Stimulated activated CD8-positive, alpha-beta memory T cell treated with anti-CD3 and anti-CD28 coated beads, Interleukin-15, amount 100 ng/mL, for 4 hours (primary cell): ENCODE measurements around the gene PEX5.
"Not testable (repeated sequence)": the region's sequence is repeated elsewhere in the genome, so short reads cannot be mapped to it uniquely, and the experiment has no call there.

ENCODE experiments used
- DNase-seq, 2 donors: peaks; one replicate each; pipeline ENCODE4 v3.0.0-alpha.2; 2020; ENCODE audit warnings: low read depth in 2 of 2

PEX5 gene

GRCh38 chr12:7160183-7160582, 29.3 kb upstream of the PEX5 start:
- no peak for DNase-seq

- DNase-seq = no peak
Measured at GRCh38 chr12:7161327-7161726, 28.2 kb upstream of the PEX5 start.

- no peak for DNase-seq
Measured at GRCh38 chr12:7161811-7162210, 27.7 kb upstream of the PEX5 start.

- DNase-seq = no peak
Measured at GRCh38 chr12:7162691-7163114, 26.8 kb upstream of the PEX5 start.

GRCh38 chr12:7169951-7170350, 19.5 kb upstream of the PEX5 start:
- DNase-seq = no peak

- DNase-seq = no peak
Measured at GRCh38 chr12:7171854-7172253, 17.6 kb upstream of the PEX5 start.

GRCh38 chr12:7175493-7175892, 14.0 kb upstream of the PEX5 start:
- no peak for DNase-seq

- no peak for DNase-seq
Measured at GRCh38 chr12:7176595-7176994, 12.9 kb upstream of the PEX5 start.

GRCh38 chr12:7178481-7178880, 11.0 kb upstream of the PEX5 start:
- no peak for DNase-seq

- no peak for DNase-seq
Measured at GRCh38 chr12:7180685-7181084, 8.8 kb upstream of the PEX5 start.

- DNase-seq = not testable (repeated sequence)
Measured at GRCh38 chr12:7186058-7186457, 3.4 kb upstream of the PEX5 start.

GRCh38 chr12:7188562-7189397, 706 bp upstream of the PEX5 start:
- peak; percentile 18 to 21 for DNase-seq

- no peak for DNase-seq
Measured at GRCh38 chr12:7190268-7191055, 976 bp downstream of the PEX5 start.

GRCh38 chr12:7193674-7194073, 4.2 kb downstream of the PEX5 start:
- DNase-seq = no peak

- no peak for DNase-seq
Measured at GRCh38 chr12:7197841-7198240, 8.4 kb downstream of the PEX5 start.

GRCh38 chr12:7203109-7203508, 13.6 kb downstream of the PEX5 start:
- no peak for DNase-seq

- no peak for DNase-seq
Measured at GRCh38 chr12:7205091-7205490, 15.6 kb downstream of the PEX5 start.

- no peak for DNase-seq
Measured at GRCh38 chr12:7206691-7207090, 17.2 kb downstream of the PEX5 start.

- no peak for DNase-seq
Measured at GRCh38 chr12:7207866-7208625, 18.6 kb downstream of the PEX5 start.

GRCh38 chr12:7209958-7210357, 20.5 kb downstream of the PEX5 start:
- DNase-seq = no peak

GRCh38 chr12:7210642-7211151, 21.2 kb downstream of the PEX5 start:
- no peak for DNase-seq

GRCh38 chr12:7212678-7213077, 23.2 kb downstream of the PEX5 start:
- no peak for DNase-seq
